Measurements from ENCODE around the gene DLEC1.

DLEC1 gene

GRCh38 chr3:38098376-38098723, 59.3 kb downstream of the DLEC1 start:
- TF ChIP-seq CTCF (conservative IDR thresholded peaks at IDR 0.05) = no peak
- no peak overlapping the region for H3K27ac ChIP-seq

GRCh38 chr3:38099518-38099917, 60.5 kb downstream of the DLEC1 start:
- no peak for TF ChIP-seq CTCF (conservative IDR thresholded peaks at IDR 0.05)
- no peak overlapping the region for H3K27ac ChIP-seq

GRCh38 chr3:38100498-38100897, 61.5 kb downstream of the DLEC1 start:
- no peak overlapping the region for H3K27ac ChIP-seq
- no peak for TF ChIP-seq CTCF (conservative IDR thresholded peaks at IDR 0.05)

- no peak for TF ChIP-seq CTCF (conservative IDR thresholded peaks at IDR 0.05)
- H3K27ac ChIP-seq = no peak overlapping the region
Measured at GRCh38 chr3:38101811-38102443, 62.9 kb downstream of the DLEC1 start.

- no peak overlapping the region for H3K27ac ChIP-seq
- TF ChIP-seq CTCF (conservative IDR thresholded peaks at IDR 0.05) = no peak
Measured at GRCh38 chr3:38102444-38102814, 63.4 kb downstream of the DLEC1 start.

GRCh38 chr3:38105525-38105924, 66.5 kb downstream of the DLEC1 start:
- no peak overlapping the region for H3K27ac ChIP-seq
- no peak for TF ChIP-seq CTCF (conservative IDR thresholded peaks at IDR 0.05)

GRCh38 chr3:38107911-38108648, 69.1 kb downstream of the DLEC1 start:
- no peak for TF ChIP-seq CTCF (conservative IDR thresholded peaks at IDR 0.05)
- H3K27ac ChIP-seq = no peak overlapping the region

Data from VCaP (cell line).